ENCODE measurements around the gene RAPGEF2.

GRCh38 chr4:159148441-159148840 lies 45.6 kb downstream of the RAPGEF2 start:
- TF ChIP-seq CTCF (IDR thresholded peaks at IDR 0.05) (no peak), POLR2A (IDR thresholded peaks at IDR 0.05) (no peak)
